HG02938 (cell line): ENCODE data around the gene PLXNA4.

Experiments
- ATAC-seq: cut with Tn5 transposase; IDR thresholded peaks from one replicate; pipeline ENCODE4 v1.9.1; 2021; ENCODE audit warnings: mild to moderate bottlenecking, moderate library complexity; ENCODE audit not compliant: unreplicated experiment

The PLXNA4 gene

DNA sequence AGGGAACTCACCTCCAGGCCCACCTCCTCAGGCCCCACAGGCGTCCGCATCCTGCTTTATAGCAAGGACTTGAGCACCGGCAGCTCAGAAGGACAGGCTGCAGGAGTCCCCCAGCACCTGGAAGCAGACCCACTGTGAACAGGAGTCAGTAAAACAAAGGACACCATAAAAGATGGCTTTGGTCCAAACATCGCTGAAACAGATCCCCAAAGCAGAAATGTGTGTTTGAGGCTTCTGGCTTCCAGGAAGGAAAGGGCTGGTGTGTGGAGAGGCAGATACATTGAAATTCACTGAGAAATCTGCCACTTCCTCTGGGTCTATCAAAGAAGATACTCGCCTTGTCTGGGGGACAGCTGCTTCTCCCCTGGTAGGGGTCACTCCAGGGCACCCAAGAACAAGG lies 286.2 kb downstream of the PLXNA4 start:
- ATAC-seq: no peak

- ATAC-seq: no peak
Measured at GRCh38 chr7:132286836-132287235, 289.4 kb downstream of the PLXNA4 start.

- ATAC-seq: no peak
Measured at GRCh38 chr7:132280335-132280734, 295.9 kb downstream of the PLXNA4 start.

- ATAC-seq: no peak
Measured at GRCh38 chr7:132279718-132280117, 296.6 kb downstream of the PLXNA4 start.

DNA sequence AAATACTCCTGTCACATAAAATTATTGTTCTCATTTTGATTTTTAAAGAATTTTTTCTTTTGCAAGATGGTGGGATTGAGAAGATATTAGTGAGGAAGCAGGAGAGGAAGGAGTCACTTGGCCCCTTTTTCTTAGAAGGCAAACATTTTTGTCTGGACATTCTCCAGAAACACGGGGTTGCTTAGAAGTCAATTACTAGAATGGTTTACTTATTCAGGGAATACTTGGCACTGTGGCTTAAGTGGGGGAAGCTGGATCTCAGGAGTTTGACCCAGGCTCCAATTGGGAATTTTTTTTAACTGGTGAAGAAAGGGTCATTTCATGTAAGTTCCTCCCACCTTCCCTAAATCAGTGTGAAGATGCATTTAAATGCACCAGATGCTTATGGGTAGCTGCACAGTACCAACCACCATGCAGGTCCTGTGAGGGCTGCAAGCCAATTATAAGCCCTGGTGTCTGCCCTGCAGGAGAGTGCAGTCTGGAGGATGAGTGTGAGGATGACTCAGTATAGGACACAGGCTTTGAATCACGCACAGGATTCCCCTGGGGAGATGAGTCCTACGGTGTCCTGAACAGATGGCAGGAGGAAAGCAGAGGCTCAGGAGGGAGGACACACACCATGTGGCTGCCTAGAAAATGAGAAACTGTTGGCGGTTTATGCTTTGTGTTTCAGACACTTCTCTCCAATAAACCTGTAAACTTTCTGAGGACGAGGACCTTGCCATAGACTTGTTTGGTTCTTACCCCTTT lies 299.1 kb downstream of the PLXNA4 start:
- no peak for ATAC-seq

DNA sequence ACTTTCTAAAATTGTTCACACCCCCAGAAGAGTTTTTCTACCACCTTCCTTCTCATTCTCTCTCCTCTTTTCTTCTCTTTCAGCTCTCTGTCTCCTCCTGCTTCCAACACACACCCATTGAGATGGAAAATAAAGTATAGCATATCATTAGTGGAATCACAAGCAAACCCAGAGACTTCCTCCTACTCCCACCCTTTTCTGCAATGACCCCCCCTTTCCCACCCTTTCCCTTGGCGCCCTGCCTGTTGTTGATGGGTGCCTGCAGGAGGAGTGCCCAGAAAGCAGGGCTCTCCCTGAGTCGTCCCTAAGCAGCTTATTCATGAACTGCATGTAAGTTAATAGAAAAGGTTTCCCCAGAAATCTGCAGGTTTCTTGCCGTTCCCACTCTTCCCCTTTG lies 300.0 kb downstream of the PLXNA4 start:
- no peak for ATAC-seq

GRCh38 chr7:132275416-132276233 lies 300.6 kb downstream of the PLXNA4 start:
- no peak for ATAC-seq

DNA sequence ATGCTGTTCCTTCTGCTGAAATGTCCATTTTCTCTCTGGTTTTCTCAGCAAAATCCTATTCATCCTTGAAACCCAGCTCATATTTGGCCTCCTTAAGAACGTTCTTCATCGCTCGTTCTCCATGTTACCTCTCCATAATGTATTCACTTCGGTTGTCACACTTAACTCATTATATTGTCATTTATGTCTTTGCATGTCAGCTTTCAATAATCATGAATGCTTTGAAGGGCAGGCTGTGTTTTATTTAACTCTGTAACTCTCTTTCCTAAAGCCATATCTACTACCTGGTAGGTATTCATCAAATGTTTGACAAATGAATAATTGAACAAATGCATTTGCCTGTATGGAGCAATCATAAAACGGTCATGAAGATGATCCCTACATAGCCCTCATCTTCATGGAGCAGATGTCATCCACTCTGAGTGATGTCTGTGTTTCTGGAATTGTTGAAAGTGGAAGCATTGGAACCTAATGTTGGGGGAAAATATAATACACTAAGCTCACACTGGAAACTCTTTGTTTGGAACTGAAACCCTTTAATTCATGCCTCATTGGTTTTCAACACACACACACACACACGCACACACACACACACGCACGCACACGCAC lies 303.4 kb downstream of the PLXNA4 start:
- ATAC-seq: no peak

GRCh38 chr7:132270517-132270916 lies 305.8 kb downstream of the PLXNA4 start:
- no peak for ATAC-seq

DNA sequence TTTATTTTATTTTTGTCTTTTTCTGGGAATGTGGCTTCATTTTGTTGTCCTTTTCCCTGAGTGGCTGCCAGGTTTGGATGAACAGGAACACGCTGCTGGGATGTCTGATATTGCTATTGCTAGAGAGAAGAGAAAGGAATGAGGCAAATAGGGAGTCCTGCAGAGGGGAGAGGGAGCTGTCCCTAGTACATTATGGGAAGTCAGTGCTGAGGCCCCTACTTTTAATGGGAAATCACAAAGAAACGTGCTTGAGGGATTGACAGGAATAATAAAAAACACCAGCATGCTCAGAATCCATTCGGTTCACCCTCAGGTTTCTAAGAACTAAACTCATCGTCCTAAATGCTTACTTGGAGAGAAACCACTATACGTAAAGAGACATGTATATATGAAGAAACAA lies 306.6 kb downstream of the PLXNA4 start:
- ATAC-seq: no peak

DNA sequence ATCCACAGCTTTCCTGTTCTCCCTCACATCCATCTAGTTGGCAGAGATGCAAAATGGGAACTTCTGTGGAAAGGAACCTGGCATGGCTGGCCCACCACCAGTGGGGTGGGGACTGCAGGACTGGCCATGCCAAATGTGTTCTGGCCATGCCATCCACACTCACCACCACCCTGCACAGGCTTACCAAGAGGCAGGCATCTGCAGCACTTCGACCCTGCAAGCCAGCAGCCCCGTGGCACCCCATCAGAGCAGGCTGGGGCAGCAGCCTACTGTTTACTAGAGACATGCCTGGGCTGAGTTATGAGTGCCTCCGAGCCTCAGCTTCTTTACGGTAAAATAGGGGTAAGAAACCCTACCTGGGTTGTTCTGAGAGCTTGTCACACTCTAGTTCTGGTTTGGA lies 313.1 kb downstream of the PLXNA4 start:
- ATAC-seq: no peak

DNA sequence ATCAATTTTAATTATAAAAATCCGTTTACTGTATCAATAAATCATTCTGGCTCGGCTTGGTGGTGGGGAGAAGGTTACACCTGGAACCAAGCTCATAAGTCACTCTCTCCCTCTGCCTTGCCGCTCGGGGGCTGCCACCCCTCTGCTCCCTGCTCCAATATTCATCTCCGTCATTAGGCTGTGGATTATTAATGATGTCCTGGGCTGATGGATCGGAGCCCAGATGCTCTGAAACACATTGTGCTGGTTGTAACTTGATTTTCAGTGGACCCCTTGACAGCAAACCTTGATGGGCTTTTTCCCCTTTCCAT lies 314.2 kb downstream of the PLXNA4 start:
- ATAC-seq: no peak

GRCh38 chr7:132261327-132262159 lies 314.7 kb downstream of the PLXNA4 start:
- ATAC-seq: no peak

GRCh38 chr7:132258231-132258630 lies 318.0 kb downstream of the PLXNA4 start:
- ATAC-seq: no peak

DNA sequence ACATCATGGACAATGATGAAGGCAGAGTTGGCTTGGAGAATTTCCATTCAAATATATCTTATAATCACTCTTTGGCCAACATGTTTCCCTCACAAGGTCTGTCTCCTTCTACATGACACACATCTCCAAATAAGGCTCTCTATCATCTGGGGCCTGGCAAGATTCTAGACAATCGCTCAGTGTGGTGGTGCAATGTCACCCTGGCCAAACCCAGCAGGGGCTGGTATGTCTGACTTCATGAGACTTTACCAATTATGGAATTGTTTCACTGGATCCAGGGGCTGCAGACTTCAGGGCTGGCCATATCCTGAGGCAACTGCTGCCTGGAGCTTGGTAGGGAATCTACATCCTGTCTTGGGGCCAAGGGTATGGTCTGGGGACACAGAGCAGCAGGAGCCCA lies 319.0 kb downstream of the PLXNA4 start:
- ATAC-seq: no peak

DNA sequence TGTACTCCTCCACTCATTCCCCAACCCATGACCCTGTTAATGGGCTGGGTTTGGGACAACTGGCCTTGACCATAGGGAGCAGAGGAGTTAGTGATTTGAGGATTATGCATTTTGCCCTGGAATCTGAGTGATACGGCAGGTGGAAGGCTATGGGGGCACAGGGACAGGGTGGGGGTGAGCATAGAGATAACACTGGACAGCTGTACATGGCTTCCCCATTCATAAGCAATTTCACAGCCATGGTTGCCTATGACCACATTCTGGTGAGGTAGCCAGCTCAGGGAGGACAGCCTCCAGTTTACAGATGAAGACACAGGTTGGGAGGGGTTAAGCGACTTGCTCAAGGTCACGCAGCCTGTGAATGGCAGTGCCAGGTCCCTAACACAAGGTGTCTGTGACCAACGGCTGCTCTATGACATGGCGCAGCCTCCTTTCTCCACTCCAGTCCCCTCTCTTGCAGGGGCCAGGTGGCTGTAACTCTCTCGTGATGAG lies 319.5 kb downstream of the PLXNA4 start:
- ATAC-seq: no peak

DNA sequence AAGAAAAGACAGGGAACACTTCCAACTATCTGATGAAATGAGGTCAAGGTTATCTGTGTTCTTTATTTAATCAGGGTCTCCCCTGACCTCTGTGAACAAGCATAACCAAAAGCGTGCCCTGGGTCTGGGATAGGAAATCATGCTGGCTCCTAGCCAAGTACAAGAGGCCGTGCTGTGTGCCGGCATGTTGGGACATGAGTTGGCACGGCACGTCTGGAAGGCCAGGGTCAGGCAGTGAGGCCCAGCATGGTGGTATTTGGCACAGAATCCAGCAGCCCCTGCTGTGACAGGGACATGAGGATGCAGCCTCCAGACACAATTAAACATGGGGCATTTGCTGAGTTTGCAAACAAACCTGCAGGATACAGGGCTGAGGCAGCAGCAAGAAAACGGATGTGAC lies 320.4 kb downstream of the PLXNA4 start:
- ATAC-seq: no peak

GRCh38 chr7:132255115-132255797 lies 321.0 kb downstream of the PLXNA4 start:
- ATAC-seq: no peak

DNA sequence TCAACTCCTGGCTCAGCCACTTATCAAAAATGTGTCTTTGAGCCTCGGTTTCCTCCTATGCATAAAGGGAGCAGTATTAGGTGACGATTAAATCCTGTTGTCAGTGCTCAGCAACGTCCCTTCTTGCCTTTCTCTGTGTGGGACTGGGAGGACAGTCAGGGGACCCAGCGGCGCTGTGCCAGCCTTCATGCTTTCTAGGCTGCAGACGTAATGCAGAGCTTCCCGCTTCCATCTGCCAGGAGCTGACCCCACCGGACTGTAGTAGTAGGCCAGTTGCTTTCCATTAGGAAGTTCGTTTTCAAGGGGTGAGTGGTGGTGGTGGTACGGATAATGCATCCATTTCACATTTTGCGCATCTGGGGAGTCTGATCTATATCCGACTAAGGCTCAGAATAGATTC lies 321.8 kb downstream of the PLXNA4 start:
- ATAC-seq: no peak

- ATAC-seq: no peak
Measured at GRCh38 chr7:132252793-132253100, 323.5 kb downstream of the PLXNA4 start.

- ATAC-seq: no peak
Measured at GRCh38 chr7:132251327-132251659, 325.0 kb downstream of the PLXNA4 start.
